GM12878 (cell line): ENCODE results near the gene PDZRN3. TPM values are rescaled to one million over a fixed set of nuclear protein-coding genes. Genes with fewer than 3 reads are reported as not detected.

ENCODE experiments used
- ATAC-seq: fragments of 200-7000 bp; cut with Tn5 transposase; 3 replicates; pipeline ENCODE4 v1.9.1; 2020; ENCODE audit warnings: mild to moderate bottlenecking, moderate library complexity
- BruUV-seq: library from RNA; stranded (reverse); fragments of 400-500 nt; replicated peaks from 2 replicates; lab custom pipeline; 2021; lab: Mats Ljungman, UMichigan
- CTCF ChIA-PET: fragments of 300-600 bp; sonication (Branson Sonifier 250); formaldehyde crosslinking; extraction: SDS; loops from one replicate; lab custom pipeline; 2021; ENCODE audit warnings: inconsistent platforms; lab: Yijun Ruan, JAX
- POLR2A ChIA-PET: fragments of 350-600 bp; formaldehyde crosslinking; extraction: SDS; loops from one replicate; lab custom pipeline; 2021; ENCODE audit warnings: inconsistent platforms; lab: Charles Lee
- RAD21 ChIA-PET: fragments of 300-600 bp; sonication (Branson Sonifier 250); formaldehyde crosslinking; loops from one replicate; lab custom pipeline; 2023; ENCODE audit warnings: antibody characterized with exemption; ENCODE audit not compliant: unreplicated experiment; lab: Charles Lee
- SMC1A ChIA-PET: fragments of 300-600 bp; sonication (Branson Sonifier 250); formaldehyde crosslinking; loops from one replicate; lab custom pipeline; 2023; ENCODE audit not compliant: unreplicated experiment, uncharacterized antibody; lab: Charles Lee
- DNase-seq: peaks from one replicate; pipeline ENCODE4 v3.0.0-alpha.2; 2011; ENCODE audit warnings: low read depth, low spot score
- FAIRE-seq: peaks from 3 replicates; lab custom pipeline; 2011; peaks lifted over from hg19 to GRCh38; lab: Jason Lieb, UNC
- H2AFZ ChIP-seq: 2 replicates; pipeline ENCODE4 v1.6.0; 2011; ENCODE audit warnings: low read depth, low read length, control low read depth; ENCODE audit not compliant: control insufficient read depth
- H3K27ac ChIP-seq: 2 replicates; pipeline ENCODE4 v1.5.1; 2011; ENCODE audit warnings: control low read depth; ENCODE audit not compliant: control insufficient read depth, insufficient read depth
- H3K27me3 ChIP-seq, 2 experiments: replicated peaks in 1 of 2; 2 replicates each; pipeline versions ENCODE4 v1.6.0 to v1.6.1; 2011; ENCODE audit warnings: low read length in 1 of 2; ENCODE audit not compliant: control insufficient read depth in 2 of 2, insufficient read depth in 2 of 2
- H3K36me3 ChIP-seq, 2 experiments: 2 replicates each; pipeline ENCODE4 v1.5.1; 2011; ENCODE audit warnings: low read length in 1 of 2; ENCODE audit not compliant: control insufficient read depth in 2 of 2, insufficient read depth in 2 of 2
- H3K4me1 ChIP-seq: 2 replicates; pipeline ENCODE4 v1.6.1; 2011; ENCODE audit warnings: mild to moderate bottlenecking, low read length, moderate library complexity, mixed read lengths; ENCODE audit not compliant: control insufficient read depth, insufficient read depth
- H3K4me2 ChIP-seq: 2 replicates; pipeline ENCODE4 v1.6.0; 2011; ENCODE audit warnings: control low read depth; ENCODE audit not compliant: control insufficient read depth, insufficient read depth
- H3K4me3 ChIP-seq: fragments of 200-600 bp; sonication (generic); 2 replicates; pipeline ENCODE4 v1.5.1; 2016
- H3K79me2 ChIP-seq: 2 replicates; pipeline ENCODE4 v1.6.0; 2011; ENCODE audit warnings: low read length; ENCODE audit not compliant: control insufficient read depth, insufficient read depth
- H3K9ac ChIP-seq: 2 replicates; pipeline ENCODE4 v1.8.0; 2011; ENCODE audit warnings: low read length, control low read depth, mixed read lengths; ENCODE audit not compliant: control insufficient read depth, insufficient read depth
- H3K9me3 ChIP-seq: replicated peaks from 3 replicates; pipeline ENCODE4 v1.5.1; 2011; ENCODE audit warnings: mild to moderate bottlenecking, low read length; ENCODE audit not compliant: control insufficient read depth, insufficient read depth
- H4K20me1 ChIP-seq: 2 replicates; pipeline ENCODE4 v1.6.0; 2011; ENCODE audit not compliant: control insufficient read depth, insufficient read depth
- CBX5 ChIP-seq: sonication (generic); IDR thresholded peaks from 2 replicates; pipeline ENCODE4 v1.6.1; 2016; ENCODE audit warnings: low read depth, moderate library complexity, mild to moderate bottlenecking, inconsistent platforms
- CEBPB ChIP-seq, 2 experiments: fragments of 150-350 bp in 1 of 2; IDR thresholded peaks; 2 replicates each; pipeline ENCODE4 v1.6.1; 2012 to 2014; ENCODE audit warnings: low read depth in 2 of 2, low read length in 2 of 2, borderline replicate concordance in 1 of 2, inconsistent platforms in 1 of 2
- DPF2 ChIP-seq: fragments of 450-650 bp; IDR thresholded peaks from 2 replicates; pipeline ENCODE4 v1.6.1; 2017; ENCODE audit warnings: mild to moderate bottlenecking
- IKZF1 ChIP-seq: fragments of 450-650 bp; conservative IDR thresholded peaks from 2 replicates; pipeline ENCODE4 v1.6.1; 2017; ENCODE audit warnings: antibody characterized with exemption, mild to moderate bottlenecking
- LARP7 ChIP-seq: fragments of 450-650 bp; IDR thresholded peaks from 2 replicates; pipeline ENCODE4 v1.6.1; 2017; ENCODE audit warnings: mild to moderate bottlenecking
- NR2F1 ChIP-seq: fragments of 450-650 bp; conservative IDR thresholded peaks from 2 replicates; pipeline ENCODE4 v1.6.1; 2017; ENCODE audit warnings: mild to moderate bottlenecking
- STAT3 ChIP-seq: IDR thresholded peaks from 2 replicates; pipeline ENCODE4 v1.6.1; 2011; ENCODE audit warnings: low read depth, low read length, improper control_type of control experiment
- WGBS: methylation state at CpG from one replicate; pipeline ENCODE4 v1.1.6; 2016; ENCODE audit warnings: low lambda C conversion rate; ENCODE audit not compliant: insufficient replicate concordance, insufficient coverage; ENCODE audit errors: missing lambda C conversion rate; 5-methylcytosine and 5-hydroxymethylcytosine counted together
- in situ Hi-C: fragments of 300-500 bp; cut with MboI; formaldehyde crosslinking; loops from 9 replicates; pipeline ENCODE4 v1.14.3; 2018; ENCODE audit warnings: mixed read lengths
- intact Hi-C: fragments of 100-400 bp; cut with micrococcal nuclease; formaldehyde crosslinking; loops from one replicate; pipeline ENCODE4 v1.14.2; 2022; ENCODE audit not compliant: unreplicated experiment
- polyA plus RNA-seq, 11 experiments: library from polyadenylated mRNA; depleted of rRNA in 4 of 11; unstranded in 6 of 11; stranded (reverse) in 5 of 11; fragments of >200 nt; fragmentation: Nextera tagmentation in 4 of 11; fragmentation: Illumina TruSeq in 1 of 11; extraction: Ambion mirVana in 4 of 11; extraction: Trizol in 1 of 11; gene quantifications; 1 replicate in 1 of 11; 2 replicates in 10 of 11; pipeline versions ENCODE4 v1.2.1 to v1.2.3, GENCODE V29; 2011 to 2016; ENCODE audit warnings: inconsistent platforms in 2 of 11, missing spikeins in 2 of 11, low read depth in 1 of 11
- total RNA-seq, 4 experiments: library from RNA; depleted of rRNA in 3 of 4; stranded (reverse); fragments of >200 nt in 3 of 4; fragmentation: Illumina TruSeq in 1 of 4; extraction: Trizol in 1 of 4; gene quantifications; 2 replicates each; pipeline versions ENCODE4 v1.2.1 to v1.2.3, GENCODE V29; 2013 to 2021
- TF ChIP-seq, protein P1 (sequence below): IDR thresholded peaks from 2 replicates; pipeline ENCODE4 v1.6.1; 2011; ENCODE audit warnings: mild to moderate bottlenecking, low read depth, low read length, moderate library complexity; ENCODE audit not compliant: insufficient replicate concordance

Gene PDZRN3
- total and polyA plus RNA-seq, 10 of the 15 experiments (the other 5 are each of a cell fraction or from before 2014, with no cell fraction given) = 0.07 to 0.37 (median 0.12) TPM; not detected in 6

GRCh38 chr3:73623346-73623745, 1.4 kb downstream of the PDZRN3 start (continued):
- TF ChIP-seq CBX5 = no peak
- TF ChIP-seq NR2F1 = no peak

GRCh38 chr3:73622091-73622805, 2.5 kb downstream of the PDZRN3 start:
- WGBS = 3% methylated on average over 9 of the region's 10 CpGs
- POLR2A ChIA-PET = no interaction called here
- no peaks in the 10 kb centered on the region for H3K79me2 ChIP-seq

More at GRCh38 chr3:73622091-73622805, 2.5 kb downstream of the PDZRN3 start:
- ATAC-seq = no peak
- ChIA-PET CTCF (no interaction called here), RAD21 (no interaction called here)
- Histone ChIP-seq H3K36me3 (no peaks in the 10 kb centered on the region), H2AFZ (no peak overlapping the region), H3K9me3 (no peaks in the 10 kb centered on the region; the same call in 2 of the 3 replicates), H3K4me3 (no peak overlapping the region), H3K27me3 (peaks cover 0 to 5% of the 10 kb centered on the region in 2 experiments; a peak in 1 of 4 replicates), H3K9ac (no peak overlapping the region), H3K4me2 (no peak overlapping the region), H3K27ac (no peak overlapping the region)
- intact Hi-C loops = no loop called here
- no peak for FAIRE-seq
- no TSS peak for BruUV-seq
- DNase-seq = no peak
- TF ChIP-seq IKZF1 (no peak), STAT3 (no peak), CEBPB (IDR thresholded peaks at IDR 0.05; ENCODE audit: borderline replicate concordance in 1 of 2, low read depth in 2 of 2, low read length in 2 of 2) (no peak), LARP7 (no peak), DPF2 (no peak)
- TF ChIP-seq, protein P1, sequence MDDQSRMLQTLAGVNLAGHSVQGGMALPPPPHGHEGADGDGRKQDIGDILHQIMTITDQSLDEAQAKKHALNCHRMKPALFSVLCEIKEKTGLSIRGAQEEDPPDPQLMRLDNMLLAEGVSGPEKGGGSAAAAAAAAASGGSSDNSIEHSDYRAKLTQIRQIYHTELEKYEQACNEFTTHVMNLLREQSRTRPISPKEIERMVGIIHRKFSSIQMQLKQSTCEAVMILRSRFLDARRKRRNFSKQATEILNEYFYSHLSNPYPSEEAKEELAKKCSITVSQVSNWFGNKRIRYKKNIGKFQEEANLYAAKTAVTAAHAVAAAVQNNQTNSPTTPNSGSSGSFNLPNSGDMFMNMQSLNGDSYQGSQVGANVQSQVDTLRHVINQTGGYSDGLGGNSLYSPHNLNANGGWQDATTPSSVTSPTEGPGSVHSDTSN = no peak
- TF ChIP-seq, all 136 proteins: peak for 0
- no peaks in the 10 kb centered on the region for H4K20me1 ChIP-seq
- H3K4me1 ChIP-seq = no peaks in the 10 kb centered on the region
- SMC1A ChIA-PET = no interaction called here
- in situ Hi-C loops = no loop called here
